Psoas muscle (tissue), 8 donors: ENCODE measurements around the gene WNT3A. TPM values are rescaled to one million over a fixed set of nuclear protein-coding genes. Genes with fewer than 3 reads are reported as not detected.
A peak's percentile ranks its signal among the peaks of the same experiment; 100 is the strongest.
"Not testable (repeated sequence)": the region's sequence is repeated elsewhere in the genome, so short reads cannot be mapped to it uniquely, and the experiment has no call there.

Source experiments
- ATAC-seq, 4 donors: fragments of 200-7000 bp; cut with Tn5 transposase; one replicate each; pipeline ENCODE4 v1.9.1; 2020; ENCODE audit warnings: moderate library complexity in 3 of 4, mild to moderate bottlenecking in 2 of 4
- DNase-seq, 2 donors: peaks; one replicate each; pipeline ENCODE4 v3.0.0-alpha.2; 2020
- H3K27ac ChIP-seq: fragments of 200-600 bp; one replicate; pipeline ENCODE4 v1.8.0; 2022
- H3K27me3 ChIP-seq, 3 donors: fragments of 200-600 bp in 1 of 3; one replicate each; pipeline versions ENCODE4 v1.6.1 to v1.8.0; 2013 to 2022; ENCODE audit warnings: low read length in 2 of 3, mild to moderate bottlenecking in 2 of 3, moderate library complexity in 1 of 3; ENCODE audit not compliant: insufficient read depth in 3 of 3
- H3K36me3 ChIP-seq, 2 donors: fragments of 200-600 bp in 1 of 2; one replicate each; pipeline versions ENCODE4 v1.6.1 to v1.8.0; 2013 to 2022; ENCODE audit warnings: low read depth in 1 of 2, mild to moderate bottlenecking in 1 of 2, moderate library complexity in 1 of 2; ENCODE audit not compliant: insufficient read depth in 1 of 2
- H3K4me1 ChIP-seq: fragments of 200-600 bp; one replicate; pipeline ENCODE4 v1.8.0; 2022
- H3K4me3 ChIP-seq: fragments of 200-600 bp; one replicate; pipeline ENCODE4 v1.8.0; 2022; ENCODE audit warnings: mild to moderate bottlenecking
- H3K9me3 ChIP-seq: fragments of 200-600 bp; one replicate; pipeline ENCODE4 v1.8.0; 2022
- WGBS, 3 donors: extraction: QIAGEN DNeasy Blood & Tissue Kit; methylation state at CpG; one replicate each; pipeline versions ENCODE4 v1.1.6 to v1.1.7; 2013; 5-methylcytosine and 5-hydroxymethylcytosine counted together
- intact Hi-C, 2 donors: fragments of 100-400 bp; cut with DNase I; formaldehyde crosslinking; loops; one replicate each; pipeline versions ENCODE4 v1.11.0 to v1.14.2; 2022
- long read RNA-seq, 2 donors: library from polyadenylated mRNA; unstranded; transcript quantifications; one replicate each; pipeline ENCODE4 v2.0.0, GENCODE V29; 2021
- polyA plus RNA-seq, 3 donors: library from polyadenylated mRNA; stranded (reverse); fragments of 200-250 nt; gene quantifications; one replicate each; pipeline ENCODE4 v1.2.3, GENCODE V29; 2013
- total RNA-seq, 4 donors: library from RNA; stranded (reverse); fragmentation: NEBNext Ultra II Directional in 2 of 4; extraction: Animal tissue kit (Norgen Biotek cat#: 25700) in 2 of 4; gene quantifications; one replicate each; pipeline versions ENCODE4 v1.2.1 to v1.2.4, GENCODE V29; 2021 to 2023
- TF ChIP-seq, protein P1 (sequence below): fragments of 200-600 bp; IDR thresholded peaks from one replicate; pipeline ENCODE4 v1.8.0; 2022; ENCODE audit warnings: antibody characterized with exemption
- donor health status: healthy with polysubstance abuse.
- donor health status: DM: no; HTN: no; CAD: no; lungs with moderate emphysema.
- donor health status: Bipolar disorder and iron deficiency.
- donor health status: healthy.
- donor health status: DM: yes; HTN: yes; CAD: no.
- donor health status: DM: no; HTN: no; CAD: no.
- donor health status: DM: no; HTN: no; CAD: no.
- donor health status: DM: yes; HTN: yes; CAD: no.

WNT3A gene, protein sequence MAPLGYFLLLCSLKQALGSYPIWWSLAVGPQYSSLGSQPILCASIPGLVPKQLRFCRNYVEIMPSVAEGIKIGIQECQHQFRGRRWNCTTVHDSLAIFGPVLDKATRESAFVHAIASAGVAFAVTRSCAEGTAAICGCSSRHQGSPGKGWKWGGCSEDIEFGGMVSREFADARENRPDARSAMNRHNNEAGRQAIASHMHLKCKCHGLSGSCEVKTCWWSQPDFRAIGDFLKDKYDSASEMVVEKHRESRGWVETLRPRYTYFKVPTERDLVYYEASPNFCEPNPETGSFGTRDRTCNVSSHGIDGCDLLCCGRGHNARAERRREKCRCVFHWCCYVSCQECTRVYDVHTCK
- total RNA-seq: not detected
- not detected for polyA plus RNA-seq
- long read RNA-seq, donor 1: 0 reads
- long read RNA-seq, donor 2: 0 reads

DNA sequence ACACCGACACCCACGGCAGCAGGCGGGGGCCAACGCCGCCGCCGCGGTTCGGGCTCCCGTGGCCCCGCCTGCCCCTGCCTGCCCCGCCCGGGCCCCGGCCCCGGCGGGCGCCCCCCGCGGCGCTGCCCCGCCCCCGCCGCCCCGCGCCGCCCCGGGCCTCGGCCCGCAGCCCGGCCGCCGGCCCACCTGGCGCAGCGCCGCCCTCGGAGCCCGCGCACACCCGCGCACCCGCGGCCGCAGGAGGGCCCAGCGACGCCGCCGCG, at the start of gene WNT3A:
Gene WNT3A (plus strand): TSS at position 213 of the 263 bp plus-strand sequence. CDS start 131 bp downstream, outside the sequence.
- Histone ChIP-seq H3K27me3 (peaks cover 0 to 62% (median 44%) of the 10 kb centered on the region in 3 donors), H3K27ac (no peak within 1 kb of the TSS), H3K36me3 (no peaks in the 10 kb centered on the region), H3K4me3 (peak within 1 kb of the TSS; percentile 41), H3K9me3 (no peaks in the 10 kb centered on the region), H3K4me1 (no peaks in the 10 kb centered on the region)
- no peak for ATAC-seq
- intact Hi-C loops: no loop called here
- TF ChIP-seq, protein P1, sequence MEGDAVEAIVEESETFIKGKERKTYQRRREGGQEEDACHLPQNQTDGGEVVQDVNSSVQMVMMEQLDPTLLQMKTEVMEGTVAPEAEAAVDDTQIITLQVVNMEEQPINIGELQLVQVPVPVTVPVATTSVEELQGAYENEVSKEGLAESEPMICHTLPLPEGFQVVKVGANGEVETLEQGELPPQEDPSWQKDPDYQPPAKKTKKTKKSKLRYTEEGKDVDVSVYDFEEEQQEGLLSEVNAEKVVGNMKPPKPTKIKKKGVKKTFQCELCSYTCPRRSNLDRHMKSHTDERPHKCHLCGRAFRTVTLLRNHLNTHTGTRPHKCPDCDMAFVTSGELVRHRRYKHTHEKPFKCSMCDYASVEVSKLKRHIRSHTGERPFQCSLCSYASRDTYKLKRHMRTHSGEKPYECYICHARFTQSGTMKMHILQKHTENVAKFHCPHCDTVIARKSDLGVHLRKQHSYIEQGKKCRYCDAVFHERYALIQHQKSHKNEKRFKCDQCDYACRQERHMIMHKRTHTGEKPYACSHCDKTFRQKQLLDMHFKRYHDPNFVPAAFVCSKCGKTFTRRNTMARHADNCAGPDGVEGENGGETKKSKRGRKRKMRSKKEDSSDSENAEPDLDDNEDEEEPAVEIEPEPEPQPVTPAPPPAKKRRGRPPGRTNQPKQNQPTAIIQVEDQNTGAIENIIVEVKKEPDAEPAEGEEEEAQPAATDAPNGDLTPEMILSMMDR: no peak
- 0 to 7% (median 1%) methylated on average over 3 to 47 of the region's 48 CpGs for WGBS, 3 donors
- DNase-seq: no peak

DNA sequence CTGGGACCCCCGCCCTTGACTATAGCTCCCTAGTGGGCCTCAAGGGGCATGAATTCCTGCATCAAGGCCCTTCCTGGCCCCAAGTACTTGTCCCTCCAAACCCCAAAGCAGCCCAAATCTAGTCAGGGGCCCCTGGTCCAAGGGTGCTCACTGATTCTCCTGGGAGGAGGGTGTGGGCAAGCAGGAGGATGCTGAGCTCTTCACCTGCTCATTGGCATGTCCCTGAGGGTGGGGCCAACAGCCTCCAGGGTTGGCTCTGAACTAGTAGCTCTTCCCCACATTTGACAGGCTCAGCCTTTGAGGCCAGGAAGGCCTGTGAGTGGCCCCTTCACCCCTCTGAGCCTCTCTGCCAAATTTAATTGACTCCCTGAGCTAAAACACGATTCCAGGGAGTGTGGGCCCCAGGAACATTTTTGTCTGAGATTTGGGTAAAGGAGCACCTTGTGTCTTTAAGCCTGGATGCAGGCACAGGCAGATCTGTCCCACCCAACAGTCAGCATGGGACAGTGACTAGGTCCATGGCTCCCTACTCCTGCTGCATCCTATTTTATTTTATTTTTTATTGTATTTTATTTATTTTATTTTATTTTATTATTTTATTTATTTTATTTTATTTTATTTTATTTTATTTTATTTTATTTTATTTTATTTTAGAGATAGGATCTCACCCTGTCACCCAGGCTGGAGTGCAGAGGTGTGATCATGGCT, 48.0 kb upstream of the WNT3A start:
- no peak overlapping the region for H3K27ac ChIP-seq
- H3K27me3 ChIP-seq: peaks cover 0 to 5% (median 4%) of the 10 kb centered on the region in 3 donors
- DNase-seq: peak in 1 of 2 donors; percentile 35
- H3K36me3 ChIP-seq: no peaks in the 10 kb centered on the region
- TF ChIP-seq, protein P1: no peak
- H3K4me3 ChIP-seq: no peak overlapping the region
- H3K4me1 ChIP-seq: no peaks in the 10 kb centered on the region
- no peaks in the 10 kb centered on the region for H3K9me3 ChIP-seq
- 66 to 75% (median 67%) methylated on average over 2 of the region's 2 CpGs for WGBS, 3 donors
- intact Hi-C loops: no loop called here
- no peak for ATAC-seq

DNA sequence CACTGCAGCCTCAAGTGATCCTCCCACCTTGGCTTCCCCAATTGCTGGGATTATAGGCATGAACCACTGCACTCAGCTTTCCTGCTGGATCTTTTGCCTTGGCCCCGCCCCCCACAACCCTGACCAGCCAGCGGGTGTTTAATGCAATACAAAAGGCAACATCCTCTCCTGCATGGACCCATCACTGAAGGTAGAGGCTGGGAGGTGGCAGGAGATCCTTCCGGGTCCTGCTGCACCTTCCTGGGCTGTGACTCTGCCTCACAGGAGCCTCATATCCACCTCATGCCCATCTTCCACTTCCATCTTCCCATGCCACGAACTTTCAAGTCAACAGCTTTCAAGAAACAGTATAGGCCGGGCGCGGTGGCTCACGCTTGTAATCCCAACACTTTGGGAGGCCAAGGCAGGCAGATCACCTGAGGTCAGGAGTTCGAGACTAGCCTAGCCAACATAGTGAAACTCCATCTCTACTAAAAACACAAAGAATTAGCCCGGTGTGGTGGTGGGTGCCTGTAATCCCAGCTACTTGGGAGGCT, 47.4 kb upstream of the WNT3A start:
- ATAC-seq (no peak), DNase-seq (peak in 1 of 2 donors; percentile 17)
- intact Hi-C loops: no loop called here
- no peaks in the 10 kb centered on the region for H3K4me1 ChIP-seq
- no peaks in the 10 kb centered on the region for H3K36me3 ChIP-seq
- TF ChIP-seq, protein P1: no peak
- H3K27ac ChIP-seq: no peak overlapping the region
- no peak overlapping the region for H3K4me3 ChIP-seq
- WGBS, 3 donors: 92 to 97% (median 94%) methylated on average over 10 of the region's 10 CpGs
- H3K9me3 ChIP-seq: no peaks in the 10 kb centered on the region
- H3K27me3 ChIP-seq: peaks cover 0 to 5% (median 2%) of the 10 kb centered on the region in 3 donors

DNA sequence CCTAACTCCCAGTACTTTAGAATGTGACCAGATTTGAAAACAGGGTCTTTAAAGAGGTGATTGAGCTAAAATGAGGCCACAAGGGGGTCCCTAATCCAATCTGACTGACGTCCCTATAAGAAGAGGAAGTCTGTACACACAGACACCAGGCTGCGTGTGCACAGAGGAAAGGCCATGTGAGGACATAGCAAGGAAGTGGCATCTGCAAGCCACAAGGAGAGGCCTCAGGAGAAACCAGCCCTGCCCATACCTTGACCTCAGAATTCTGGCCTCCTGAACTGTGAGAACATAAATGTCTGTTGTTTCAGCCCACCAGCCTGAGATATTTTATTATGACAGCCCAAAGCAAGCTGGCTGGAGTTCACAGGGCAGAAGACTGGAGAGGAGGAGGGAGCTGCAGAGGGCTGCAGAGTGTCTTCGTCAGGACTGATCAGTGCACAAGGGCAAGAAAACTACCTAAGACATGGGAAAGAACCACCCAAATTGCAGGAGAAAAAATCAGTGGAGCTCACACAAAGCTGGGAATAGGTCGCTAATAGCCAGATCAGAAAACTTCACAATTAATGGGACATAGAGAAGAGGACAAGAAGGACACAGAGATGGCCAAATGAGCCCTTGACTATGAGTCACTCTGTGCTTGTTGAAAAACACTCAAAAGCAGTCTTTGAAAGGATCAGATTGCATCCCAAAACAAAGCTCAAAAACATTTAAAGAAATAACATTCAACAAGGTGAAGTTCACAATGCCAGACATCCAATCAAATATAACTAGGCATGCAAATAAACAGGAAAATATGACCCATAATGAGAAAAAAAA, 44.9 kb upstream of the WNT3A start:
- ATAC-seq (no peak), DNase-seq (no peak)
- no peaks in the 10 kb centered on the region for H3K4me1 ChIP-seq
- WGBS, 3 donors: 53 to 65% (median 59%) methylated on average over 4 of the region's 4 CpGs
- intact Hi-C loops: no loop called here
- H3K27me3 ChIP-seq: peaks cover 0 to 2% (median 0%) of the 10 kb centered on the region in 3 donors
- TF ChIP-seq, protein P1: no peak
- no peak overlapping the region for H3K27ac ChIP-seq
- no peaks in the 10 kb centered on the region for H3K36me3 ChIP-seq
- H3K9me3 ChIP-seq: no peaks in the 10 kb centered on the region
- H3K4me3 ChIP-seq: no peak overlapping the region

DNA sequence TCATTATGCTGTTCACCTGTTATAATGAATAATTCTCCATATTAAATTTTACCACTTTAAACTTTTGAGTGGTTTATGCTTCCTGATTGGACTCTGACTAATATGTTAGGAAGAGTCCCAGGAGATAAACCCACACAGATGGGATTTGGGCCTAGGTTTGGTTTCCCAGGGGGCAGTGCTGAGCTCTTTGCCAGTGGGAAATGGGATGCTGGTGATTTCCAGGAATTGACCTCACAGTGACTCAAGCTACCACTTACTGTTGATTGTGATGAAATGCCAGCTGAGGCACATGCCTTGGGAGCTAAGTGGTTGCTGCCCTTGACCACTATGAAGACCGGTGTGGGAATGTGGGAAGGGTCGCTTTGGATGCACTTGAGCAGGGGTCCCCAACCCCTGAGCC, 40.1 kb upstream of the WNT3A start:
- H3K27ac ChIP-seq, H3K4me1 ChIP-seq, H3K27me3 ChIP-seq, DNase-seq, H3K36me3 ChIP-seq, ATAC-seq, H3K4me3 ChIP-seq, intact Hi-C loops, H3K9me3 ChIP-seq: not testable (repeated sequence)
- 90 to 97% (median 93%) methylated on average over 2 of the region's 2 CpGs for WGBS, 3 donors

DNA sequence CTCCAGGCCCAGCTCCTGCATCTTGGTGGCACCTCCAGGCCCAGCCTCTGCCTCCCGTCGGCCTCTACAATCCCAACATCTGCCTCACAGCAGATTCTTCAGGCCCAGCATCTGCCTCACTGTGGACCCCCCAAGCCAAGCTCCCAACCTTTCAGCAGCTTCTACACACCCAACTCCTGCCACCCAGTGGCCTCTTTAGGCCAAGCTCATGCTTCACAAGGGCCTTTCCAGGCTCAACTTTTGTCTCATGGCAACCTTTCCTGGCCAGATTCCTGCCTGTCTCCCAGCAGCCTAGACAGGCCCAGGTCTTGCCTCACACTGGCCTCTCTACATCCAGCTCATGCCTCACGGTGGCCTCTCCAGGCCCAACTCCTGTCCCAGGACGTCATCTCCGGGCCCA, 39.0 kb upstream of the WNT3A start:
- H3K4me1 ChIP-seq, intact Hi-C loops, H3K27me3 ChIP-seq, H3K36me3 ChIP-seq, H3K4me3 ChIP-seq, H3K27ac ChIP-seq, H3K9me3 ChIP-seq, ATAC-seq: not testable (repeated sequence)
- WGBS, 3 donors: 79 to 89% (median 87%) methylated on average over 5 of the region's 5 CpGs
- DNase-seq: peak in 1 of 2 donors; percentile 13
